Astrocyte (in vitro differentiated cells and primary cell): ENCODE results near the gene CCNT2.

ENCODE experiments used
- CTCF ChIP-seq: IDR thresholded peaks from 2 replicates; pipeline ENCODE4 v1.5.1; 2011; ENCODE audit warnings: low read depth, mild to moderate bottlenecking, inconsistent platforms, low read length, moderate library complexity; ENCODE audit not compliant: insufficient read depth
- EZH2 ChIP-seq: IDR thresholded peaks from 2 replicates; pipeline ENCODE4 v1.6.1; 2012; ENCODE audit warnings: mild to moderate bottlenecking, low read length, inconsistent platforms; ENCODE audit not compliant: insufficient read depth

- TF ChIP-seq EZH2 (no peak), CTCF (no peak)
These were observed 84.2 kb downstream of the CCNT2 start for GRCh38 chr2:135002836-135003235.
